ENCODE data around the gene NKTR. TPM values are rescaled to one million over a fixed set of nuclear protein-coding genes. Genes with fewer than 3 reads are reported as not detected.

Gene NKTR
- polyA plus RNA-seq, 1 experiment, result 19.0 TPM

DNA sequence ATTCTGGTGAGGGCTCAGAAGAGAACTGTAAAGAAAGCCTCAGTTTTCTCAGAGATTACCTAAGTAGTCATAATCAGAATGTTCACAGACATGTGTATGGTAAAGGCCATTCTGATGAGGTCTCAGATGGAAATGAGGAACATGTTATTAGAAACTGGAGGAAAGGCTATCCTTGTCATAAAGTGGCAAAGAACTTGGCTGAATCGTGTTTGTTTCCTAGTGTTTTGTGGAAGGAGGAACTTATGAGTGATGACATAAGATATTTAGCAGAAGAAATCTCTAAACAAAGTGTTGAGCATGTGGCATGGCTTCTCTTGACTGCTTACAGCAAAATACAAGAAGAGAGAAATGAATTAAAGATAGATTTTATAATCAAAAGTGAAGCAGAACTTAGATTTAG lies 72.0 kb downstream of the NKTR start:
- peaks cover 1% of the 10 kb centered on the region; the same call in 1 of the 2 replicates for H3K27me3 ChIP-seq (ENCODE audit: control insufficient read depth, insufficient read depth, low read length)
- no peak overlapping the region for H3K4me3 ChIP-seq (ENCODE audit: low read depth, low read length)
- no peaks in the 10 kb centered on the region for H3K36me3 ChIP-seq (ENCODE audit: control insufficient read depth, insufficient read depth, low read length)
- ChIA-PET CTCF (no interaction called here), POLR2A (no interaction called here)
- no peak for DNase-seq (ENCODE audit: low read depth)
- TF ChIP-seq, protein P1, sequence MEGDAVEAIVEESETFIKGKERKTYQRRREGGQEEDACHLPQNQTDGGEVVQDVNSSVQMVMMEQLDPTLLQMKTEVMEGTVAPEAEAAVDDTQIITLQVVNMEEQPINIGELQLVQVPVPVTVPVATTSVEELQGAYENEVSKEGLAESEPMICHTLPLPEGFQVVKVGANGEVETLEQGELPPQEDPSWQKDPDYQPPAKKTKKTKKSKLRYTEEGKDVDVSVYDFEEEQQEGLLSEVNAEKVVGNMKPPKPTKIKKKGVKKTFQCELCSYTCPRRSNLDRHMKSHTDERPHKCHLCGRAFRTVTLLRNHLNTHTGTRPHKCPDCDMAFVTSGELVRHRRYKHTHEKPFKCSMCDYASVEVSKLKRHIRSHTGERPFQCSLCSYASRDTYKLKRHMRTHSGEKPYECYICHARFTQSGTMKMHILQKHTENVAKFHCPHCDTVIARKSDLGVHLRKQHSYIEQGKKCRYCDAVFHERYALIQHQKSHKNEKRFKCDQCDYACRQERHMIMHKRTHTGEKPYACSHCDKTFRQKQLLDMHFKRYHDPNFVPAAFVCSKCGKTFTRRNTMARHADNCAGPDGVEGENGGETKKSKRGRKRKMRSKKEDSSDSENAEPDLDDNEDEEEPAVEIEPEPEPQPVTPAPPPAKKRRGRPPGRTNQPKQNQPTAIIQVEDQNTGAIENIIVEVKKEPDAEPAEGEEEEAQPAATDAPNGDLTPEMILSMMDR (IDR thresholded peaks at IDR 0.05; ENCODE audit: insufficient read depth, low read depth, low read length), result no peak

DNA sequence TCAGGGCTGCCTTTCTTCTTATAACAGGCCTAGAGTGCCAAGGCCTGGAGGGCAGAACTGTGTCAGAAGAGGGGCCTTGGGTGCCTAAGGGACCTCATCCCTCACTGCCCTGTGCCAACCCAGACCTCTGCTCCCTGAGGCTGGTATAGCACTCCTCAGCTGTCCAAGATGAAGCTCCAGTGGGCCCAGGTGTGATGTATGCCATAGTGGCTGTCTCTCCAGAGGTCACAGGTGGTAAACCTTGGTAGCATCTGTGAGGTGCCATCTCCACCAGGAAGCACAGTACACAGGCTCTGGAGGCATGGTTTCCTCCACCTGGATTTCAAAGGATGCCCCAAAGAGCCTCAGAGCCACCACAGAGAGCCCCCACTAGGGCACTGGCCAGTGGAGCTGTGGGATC lies 72.6 kb downstream of the NKTR start:
- POLR2A ChIA-PET, result no interaction called here
- no peak for DNase-seq (ENCODE audit: low read depth)
- peaks cover 1% of the 10 kb centered on the region; the same call in 1 of the 2 replicates for H3K27me3 ChIP-seq (ENCODE audit: control insufficient read depth, insufficient read depth, low read length)
- no peak overlapping the region for H3K4me3 ChIP-seq (ENCODE audit: low read depth, low read length)
- no peaks in the 10 kb centered on the region for H3K36me3 ChIP-seq (ENCODE audit: control insufficient read depth, insufficient read depth, low read length)
- TF ChIP-seq, protein P1 (IDR thresholded peaks at IDR 0.05; ENCODE audit: insufficient read depth, low read depth, low read length), result no peak
- CTCF ChIA-PET, result no interaction called here

DNA sequence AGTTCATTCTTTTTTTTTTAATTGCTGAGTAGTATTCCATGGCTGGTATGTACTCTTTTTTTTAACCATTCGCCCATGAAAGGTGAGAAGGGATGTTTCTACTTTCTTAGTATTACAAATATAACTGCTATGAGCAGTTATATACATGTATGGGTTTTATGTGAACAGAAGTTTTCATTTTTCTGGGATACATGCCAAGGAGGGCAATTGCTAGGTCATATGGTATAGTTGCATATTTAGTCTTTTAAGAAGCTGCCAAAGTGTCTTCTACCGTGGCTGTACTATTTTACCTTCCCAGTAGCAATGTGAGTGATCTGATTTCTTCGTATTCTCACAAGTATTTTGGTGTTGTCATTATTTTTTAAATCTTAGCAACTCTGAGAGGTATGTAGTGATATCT lies 73.7 kb downstream of the NKTR start:
- ChIA-PET POLR2A (no interaction called here), CTCF (no interaction called here)
- no peak overlapping the region for H3K4me3 ChIP-seq (ENCODE audit: low read depth, low read length)
- no peaks in the 10 kb centered on the region for H3K36me3 ChIP-seq (ENCODE audit: control insufficient read depth, insufficient read depth, low read length)
- no peak for DNase-seq (ENCODE audit: low read depth)
- TF ChIP-seq, protein P1 (IDR thresholded peaks at IDR 0.05; ENCODE audit: insufficient read depth, low read depth, low read length), result no peak
- H3K27me3 ChIP-seq (ENCODE audit: control insufficient read depth, insufficient read depth, low read length), result no peaks in the 10 kb centered on the region

- H3K36me3 ChIP-seq (ENCODE audit: control insufficient read depth, insufficient read depth, low read length), result no peaks in the 10 kb centered on the region
- H3K4me3 ChIP-seq (ENCODE audit: low read depth, low read length), result no peak overlapping the region
- no peaks in the 10 kb centered on the region for H3K27me3 ChIP-seq (ENCODE audit: control insufficient read depth, insufficient read depth, low read length)
- TF ChIP-seq, protein P1 (IDR thresholded peaks at IDR 0.05; ENCODE audit: insufficient read depth, low read depth, low read length), result no peak
- POLR2A ChIA-PET, result no interaction called here
- DNase-seq (ENCODE audit: low read depth), result no peak
- CTCF ChIA-PET, result no interaction called here
Observed at GRCh38 chr3:42675909-42676308, 75.4 kb downstream of the NKTR start.

GRCh38 chr3:42678447-42678846 lies 78.0 kb downstream of the NKTR start:
- CTCF ChIA-PET, result no interaction called here
- TF ChIP-seq, protein P1 (IDR thresholded peaks at IDR 0.05; ENCODE audit: insufficient read depth, low read depth, low read length), result no peak
- Histone ChIP-seq H3K27me3 (ENCODE audit: control insufficient read depth, insufficient read depth, low read length) (no peaks in the 10 kb centered on the region), H3K36me3 (ENCODE audit: control insufficient read depth, insufficient read depth, low read length) (no peaks in the 10 kb centered on the region), H3K4me3 (ENCODE audit: low read depth, low read length) (no peak overlapping the region)
- POLR2A ChIA-PET, result no interaction called here
- no peak for DNase-seq (ENCODE audit: low read depth)
